Measurements from ENCODE around the gene SPDYE18.
"Not testable (repeated sequence)": the region's sequence is repeated elsewhere in the genome, so short reads cannot be mapped to it uniquely, and the experiment has no call there.

The SPDYE18 gene, protein sequence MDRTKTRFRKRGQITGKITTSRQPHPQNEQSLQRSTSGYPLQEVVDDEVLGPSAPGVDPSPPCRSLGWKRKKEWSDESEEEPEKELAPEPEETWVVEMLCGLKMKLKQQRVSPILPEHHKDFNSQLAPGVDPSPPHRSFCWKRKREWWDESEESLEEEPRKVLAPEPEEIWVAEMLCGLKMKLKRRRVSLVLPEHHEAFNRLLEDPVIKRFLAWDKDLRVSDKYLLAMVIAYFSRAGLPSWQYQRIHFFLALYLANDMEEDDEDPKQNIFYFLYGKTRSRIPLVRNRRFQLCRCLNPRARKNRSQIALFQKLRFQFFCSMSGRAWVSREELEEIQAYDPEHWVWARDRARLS

DNA sequence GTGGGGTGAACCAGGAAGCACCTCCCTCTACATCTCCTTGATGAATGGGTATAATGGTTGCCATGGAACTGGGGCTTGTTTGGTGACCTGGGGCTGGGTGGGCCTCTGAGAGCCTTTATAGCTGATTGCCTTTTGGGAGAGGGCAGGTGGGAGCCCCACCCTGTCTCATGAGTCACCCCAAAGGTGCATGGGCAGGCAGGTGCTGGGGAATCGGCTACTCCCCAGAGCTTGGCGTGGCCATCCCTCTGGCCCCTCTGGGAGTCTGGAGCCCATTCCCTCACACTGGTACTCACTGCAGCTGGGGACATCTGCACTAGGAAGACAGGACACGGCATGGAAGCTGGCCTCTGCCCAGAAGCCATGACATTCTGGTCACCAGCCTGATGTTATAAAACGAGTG lies at the start of gene SPDYE18:
Gene SPDYE18, minus strand, starts transcription at position 2 of the 400 bp plus-strand sequence. CDS start 2,046 bp downstream, outside the sequence.
- not testable (repeated sequence) for H3K4me3 ChIP-seq (ENCODE audit: low read depth, low read length)

DNA sequence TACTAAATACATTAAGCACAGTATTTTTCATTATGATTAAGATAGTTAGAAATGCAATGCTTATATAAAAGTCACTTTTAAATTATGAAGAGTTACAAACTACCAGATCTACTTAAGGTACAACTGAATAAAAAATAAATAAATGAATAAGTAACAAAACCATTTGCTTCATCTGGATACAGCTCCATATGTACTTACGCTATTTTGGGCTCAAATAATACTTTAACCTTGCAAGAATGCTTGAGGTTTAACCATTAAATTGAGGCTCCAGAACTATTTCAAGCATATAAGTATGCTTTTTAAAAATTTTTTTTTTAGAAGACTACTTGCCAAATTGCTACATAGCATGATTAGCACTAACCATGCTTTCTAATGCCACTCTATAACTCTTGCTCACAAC lies 46.0 kb upstream of the SPDYE18 start:
- H3K4me3 ChIP-seq (ENCODE audit: low read depth, low read length) = not testable (repeated sequence)

DNA sequence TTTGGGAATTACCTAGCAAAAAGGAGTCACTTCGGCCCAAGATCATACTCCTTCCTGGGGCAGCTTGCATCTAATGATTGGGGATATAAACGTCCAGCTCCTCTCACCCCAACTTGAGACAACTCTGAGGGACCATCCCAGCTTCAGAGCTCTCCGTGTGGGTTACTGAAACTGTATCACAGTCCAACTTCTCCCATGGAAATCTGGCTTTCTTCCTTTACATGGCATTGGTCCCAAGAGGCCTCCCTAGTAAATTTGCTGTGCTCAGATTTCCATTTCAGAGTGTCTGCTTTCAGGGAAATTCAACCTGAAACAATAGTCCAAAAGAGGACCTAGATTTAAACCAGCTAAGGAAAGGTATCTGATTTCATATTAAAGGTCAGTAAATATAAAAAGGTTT lies 45.3 kb upstream of the SPDYE18 start:
- H3K4me3 ChIP-seq (ENCODE audit: low read depth, low read length) = not testable (repeated sequence)

DNA sequence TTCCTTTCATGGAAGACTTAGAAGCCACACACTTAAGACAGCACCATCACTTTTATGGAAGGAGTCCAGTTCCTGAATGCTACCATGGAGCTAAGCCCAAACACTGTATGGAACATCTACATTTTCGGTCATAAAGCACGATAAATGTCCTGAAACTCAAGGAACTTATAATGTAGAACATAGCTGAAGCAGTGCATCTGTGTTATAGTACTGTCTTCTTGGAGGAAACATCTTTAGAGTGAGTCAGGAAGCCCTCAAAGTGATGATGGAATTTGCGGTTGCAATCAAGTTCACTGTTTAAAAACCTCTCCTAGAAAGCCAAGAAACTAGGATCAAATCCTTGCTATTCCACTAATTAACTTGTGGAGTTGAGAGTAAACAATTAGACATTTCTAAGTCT lies 43.5 kb upstream of the SPDYE18 start:
- H3K4me3 ChIP-seq (ENCODE audit: low read depth, low read length) = not testable (repeated sequence)

DNA sequence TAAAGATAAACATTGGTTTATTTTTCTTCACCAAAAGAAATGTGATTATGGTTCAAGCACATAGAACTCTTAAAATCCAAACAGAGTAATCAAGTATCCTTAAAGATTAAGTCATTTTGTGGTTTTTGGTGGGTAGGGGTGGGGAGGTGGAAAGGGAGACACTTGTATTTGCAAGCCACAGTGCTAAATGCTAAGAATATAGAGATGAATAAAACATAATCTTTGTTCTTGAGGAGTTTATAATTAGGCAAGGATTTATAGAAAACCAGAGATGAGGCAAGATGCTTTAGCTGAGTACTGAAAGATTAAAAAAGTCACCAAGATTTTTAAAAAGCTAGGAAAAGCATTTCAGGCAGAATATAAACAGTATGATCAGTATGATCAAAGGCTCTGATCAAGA lies 40.3 kb upstream of the SPDYE18 start:
- H3K4me3 ChIP-seq (ENCODE audit: low read depth, low read length) = not testable (repeated sequence)

DNA sequence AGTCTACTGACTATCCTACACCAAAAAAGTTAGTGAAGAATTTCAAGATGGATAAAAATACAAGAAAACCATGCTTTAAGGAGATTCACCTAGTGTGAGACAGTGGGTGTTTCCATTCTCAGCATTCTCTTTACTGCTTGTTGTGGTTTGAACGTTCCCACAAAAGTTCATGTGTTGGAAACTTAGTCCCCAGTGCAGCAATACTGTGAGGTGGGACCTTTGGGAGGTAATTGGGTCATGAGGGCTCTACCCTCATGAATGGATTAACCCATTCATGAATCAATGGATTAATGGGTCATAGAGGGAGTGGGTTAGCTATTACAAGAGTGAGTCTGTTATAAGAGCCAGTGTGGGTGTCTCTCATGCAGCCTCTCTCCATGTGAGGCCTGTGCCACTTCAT lies 38.8 kb upstream of the SPDYE18 start:
- H3K4me3 ChIP-seq (ENCODE audit: low read depth, low read length) = not testable (repeated sequence)

DNA sequence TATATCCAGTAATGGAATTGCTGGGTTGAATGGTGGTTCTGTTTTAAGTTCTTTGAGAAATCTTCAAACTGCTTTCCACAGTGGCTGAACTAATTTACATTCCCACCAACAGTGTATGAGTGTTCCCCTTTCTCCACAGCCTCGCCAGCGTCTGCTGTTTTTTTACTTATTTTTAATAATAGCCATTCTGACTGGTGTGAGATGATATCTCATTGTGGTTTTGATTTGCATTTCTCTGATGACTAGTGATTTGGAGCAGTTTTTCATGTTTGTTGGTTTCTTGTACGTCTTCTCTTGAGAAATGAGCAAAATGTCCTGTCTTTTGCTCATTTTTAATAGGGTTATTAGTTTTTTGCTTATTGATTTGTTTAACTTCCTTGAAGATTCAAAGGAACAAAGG lies 38.1 kb upstream of the SPDYE18 start:
- H3K4me3 ChIP-seq (ENCODE audit: low read depth, low read length) = not testable (repeated sequence)

DNA sequence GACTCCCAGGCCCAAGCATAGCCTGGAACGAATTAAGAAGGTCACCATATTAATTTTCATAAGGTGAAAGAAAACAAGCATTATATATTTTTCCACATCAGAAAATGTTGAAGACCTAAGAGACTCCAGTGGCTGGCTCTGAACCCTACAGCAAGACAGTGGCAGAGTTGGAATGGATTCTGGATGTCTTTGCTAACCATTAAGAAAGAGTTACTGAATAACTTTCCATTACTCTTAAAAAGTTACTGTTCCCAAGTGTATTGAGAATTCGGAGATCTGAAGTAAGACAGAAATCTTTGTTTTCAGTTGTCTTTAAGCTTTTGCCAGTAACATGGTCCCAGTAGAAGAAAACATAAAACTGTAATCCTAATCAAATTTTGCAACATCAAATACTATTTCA lies 29.9 kb upstream of the SPDYE18 start:
- H3K4me3 ChIP-seq (ENCODE audit: low read depth, low read length) = not testable (repeated sequence)

DNA sequence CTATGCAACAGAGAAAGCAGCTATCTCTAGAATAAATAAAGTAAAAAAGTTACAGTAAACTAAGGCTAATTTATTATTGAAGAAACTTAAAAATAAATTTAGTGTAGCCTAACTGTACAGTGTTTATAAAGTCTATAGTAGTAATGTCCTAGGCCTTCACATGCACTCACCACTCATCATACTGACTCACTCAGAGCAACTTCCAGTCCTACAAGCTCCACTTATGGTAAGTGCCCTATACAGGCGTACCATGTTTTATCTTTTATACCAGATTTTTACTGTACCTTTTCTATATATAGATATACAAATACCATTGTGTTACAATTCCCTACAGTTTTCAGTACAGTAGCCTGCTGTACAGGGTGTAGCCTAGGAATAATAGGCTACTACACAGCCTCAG lies 19.8 kb upstream of the SPDYE18 start:
- not testable (repeated sequence) for H3K4me3 ChIP-seq (ENCODE audit: low read depth, low read length)

DNA sequence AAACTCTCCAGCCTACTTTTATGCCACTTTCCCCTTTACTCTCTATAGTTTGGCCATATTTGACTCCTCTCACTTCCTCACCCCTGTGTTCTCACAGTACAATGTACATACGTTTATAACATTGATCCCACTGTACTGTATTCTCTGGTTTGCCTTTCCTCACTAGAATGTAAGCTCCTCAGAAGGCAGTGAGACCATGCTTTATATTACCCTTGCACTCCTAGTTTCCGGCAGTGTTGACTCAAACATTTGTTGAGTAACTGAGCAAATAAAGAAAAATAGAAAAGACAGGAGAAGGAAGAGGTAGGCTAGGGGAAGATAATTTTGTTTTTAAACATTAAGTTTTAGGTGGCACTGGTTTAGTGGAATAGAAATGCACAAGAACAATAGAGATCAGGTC lies 17.9 kb upstream of the SPDYE18 start:
- H3K4me3 ChIP-seq (ENCODE audit: low read depth, low read length) = not testable (repeated sequence)

DNA sequence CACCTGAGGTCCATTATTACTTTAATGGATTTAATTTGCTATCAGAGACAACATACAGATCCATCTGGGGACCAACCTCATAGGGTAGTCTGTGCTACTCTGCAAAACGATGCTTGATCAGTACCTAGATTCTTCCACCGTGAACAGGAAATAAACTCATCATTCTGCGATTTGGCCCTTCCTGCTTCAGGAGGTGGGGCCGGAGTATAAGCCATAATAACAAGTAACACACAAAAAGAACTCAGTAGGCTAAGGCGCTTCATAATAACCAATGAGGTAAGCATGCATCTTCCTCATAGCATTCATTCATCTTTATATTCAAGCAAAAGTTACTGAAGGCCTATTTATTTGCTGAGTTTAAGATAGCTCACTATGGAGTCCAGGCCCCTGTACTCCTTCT lies 17.3 kb upstream of the SPDYE18 start:
- not testable (repeated sequence) for H3K4me3 ChIP-seq (ENCODE audit: low read depth, low read length)

DNA sequence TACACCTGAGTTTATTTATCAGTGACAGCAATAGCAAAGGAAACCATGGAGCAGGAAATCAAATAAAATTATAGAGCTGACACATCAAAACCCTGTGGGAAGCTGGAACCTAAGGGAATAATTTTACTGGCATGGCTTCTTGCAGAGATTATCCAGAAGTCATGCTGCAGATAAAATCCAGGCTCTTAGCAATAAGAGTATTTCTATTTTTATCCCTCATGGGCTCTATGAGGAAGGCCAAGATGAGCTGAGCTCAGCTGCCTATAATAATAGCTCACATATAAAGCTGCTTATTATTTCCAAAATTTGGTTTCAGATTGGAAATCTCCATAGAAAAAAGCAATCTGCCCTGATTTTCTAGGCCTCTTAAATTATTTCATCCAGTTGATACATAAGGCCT lies 16.8 kb upstream of the SPDYE18 start:
- H3K4me3 ChIP-seq (ENCODE audit: low read depth, low read length) = not testable (repeated sequence)

DNA sequence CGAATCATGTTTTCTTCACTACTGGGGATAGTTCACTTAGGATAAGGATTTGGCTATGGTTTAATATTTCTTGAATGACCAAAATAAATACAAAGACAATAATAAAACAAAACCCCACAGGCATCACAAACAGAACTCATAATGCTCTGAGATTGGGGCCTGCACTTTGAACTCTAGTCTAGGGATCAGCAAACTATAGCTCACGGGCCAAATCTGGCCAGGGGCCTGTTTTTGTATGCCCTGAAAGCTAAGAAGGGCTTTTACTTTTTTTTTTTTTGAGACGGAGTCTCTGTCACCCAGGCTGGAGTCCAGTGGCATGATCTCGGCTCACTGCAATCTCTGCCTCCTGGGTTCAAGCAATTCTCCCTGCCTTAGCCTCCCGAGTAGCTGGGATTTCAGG lies 14.7 kb upstream of the SPDYE18 start:
- not testable (repeated sequence) for H3K4me3 ChIP-seq (ENCODE audit: low read depth, low read length)

DNA sequence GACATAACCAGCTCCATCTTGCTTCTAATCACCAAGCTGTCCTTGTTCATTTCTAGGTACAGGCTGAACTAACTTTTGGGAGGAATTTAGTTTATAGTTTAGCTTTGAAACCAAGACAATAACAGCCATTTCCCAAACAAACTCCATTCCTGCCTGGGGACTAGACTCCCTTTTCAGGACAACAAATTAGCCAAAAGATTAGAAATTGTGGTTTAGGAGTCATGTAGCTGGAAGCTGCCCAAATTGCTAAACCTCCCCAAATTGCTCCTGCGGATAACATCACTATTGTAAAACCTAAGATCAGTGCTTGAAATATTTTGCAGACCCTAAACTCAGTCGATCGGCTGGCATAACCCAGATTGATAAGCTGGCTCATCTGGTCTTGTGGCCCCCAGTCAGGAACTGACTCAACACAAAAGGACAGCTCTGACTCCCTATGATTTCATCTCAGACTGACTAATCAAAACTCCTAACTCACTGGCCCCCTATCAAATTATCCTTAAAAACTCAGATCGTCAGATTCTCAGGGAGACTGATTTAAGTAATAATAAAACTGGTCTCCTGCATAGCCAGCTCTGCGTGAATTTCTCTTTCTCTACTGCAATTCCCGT lies 12.5 kb upstream of the SPDYE18 start:
- H3K4me3 ChIP-seq (ENCODE audit: low read depth, low read length) = not testable (repeated sequence)

DNA sequence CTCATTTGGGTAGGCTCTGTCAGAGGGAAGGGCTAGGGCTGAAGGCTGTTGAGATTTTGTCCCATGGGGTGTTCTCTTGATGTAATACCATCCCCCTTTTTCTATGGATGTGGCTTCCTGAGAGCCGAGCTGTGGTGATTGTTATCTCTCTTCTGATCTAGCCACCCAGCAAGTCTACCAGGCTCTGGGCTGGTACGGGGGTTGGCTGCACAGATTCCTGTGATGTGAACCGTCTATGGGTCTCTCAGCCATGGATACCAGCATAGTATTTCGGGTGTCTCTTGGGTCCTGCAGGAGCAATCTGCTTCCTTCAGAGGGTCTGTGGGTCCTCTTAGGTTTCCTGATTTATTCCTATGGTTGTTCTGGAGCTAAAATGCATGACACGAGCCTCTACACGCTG lies 8.8 kb upstream of the SPDYE18 start:
- H3K4me3 ChIP-seq (ENCODE audit: low read depth, low read length) = not testable (repeated sequence)

DNA sequence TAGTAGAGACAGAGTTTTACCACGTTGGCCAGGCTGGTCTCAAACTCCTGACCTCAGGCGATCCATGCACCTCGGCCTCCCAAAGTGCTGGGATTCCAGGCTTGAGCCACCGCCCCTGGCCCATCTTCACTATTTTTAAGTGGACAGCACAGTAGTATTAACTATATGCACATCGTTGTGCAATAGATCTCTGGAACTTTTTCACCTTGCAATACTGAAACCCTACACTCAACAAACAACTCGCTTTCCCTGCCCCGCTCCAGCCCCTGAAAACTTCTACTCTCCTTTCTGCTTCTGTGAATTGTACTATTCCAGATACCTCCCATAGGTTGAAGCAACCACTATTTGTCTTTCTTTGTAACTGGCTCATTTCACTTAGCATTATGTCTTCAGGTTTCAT lies 3.5 kb upstream of the SPDYE18 start:
- not testable (repeated sequence) for H3K4me3 ChIP-seq (ENCODE audit: low read depth, low read length)

DNA sequence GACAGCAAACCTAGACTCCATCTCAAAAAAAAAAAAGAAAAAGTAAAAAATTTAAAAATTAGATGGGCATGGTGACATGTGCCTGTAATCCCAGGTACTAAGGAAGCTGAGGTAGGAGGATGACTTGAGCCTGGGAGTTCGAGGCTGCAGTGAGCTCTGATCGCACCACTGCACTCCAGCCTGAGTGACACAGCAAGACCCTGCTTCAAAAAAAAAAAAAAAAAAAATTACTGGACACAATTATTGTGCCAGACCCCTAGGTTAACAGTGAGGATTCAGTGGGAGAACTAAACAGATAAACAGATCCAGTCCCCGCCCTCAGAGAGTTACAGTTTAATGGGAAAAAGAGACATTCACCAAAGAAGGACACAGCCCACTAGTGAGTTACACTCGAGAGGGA lies 1.4 kb upstream of the SPDYE18 start:
- not testable (repeated sequence) for H3K4me3 ChIP-seq (ENCODE audit: low read depth, low read length)

DNA sequence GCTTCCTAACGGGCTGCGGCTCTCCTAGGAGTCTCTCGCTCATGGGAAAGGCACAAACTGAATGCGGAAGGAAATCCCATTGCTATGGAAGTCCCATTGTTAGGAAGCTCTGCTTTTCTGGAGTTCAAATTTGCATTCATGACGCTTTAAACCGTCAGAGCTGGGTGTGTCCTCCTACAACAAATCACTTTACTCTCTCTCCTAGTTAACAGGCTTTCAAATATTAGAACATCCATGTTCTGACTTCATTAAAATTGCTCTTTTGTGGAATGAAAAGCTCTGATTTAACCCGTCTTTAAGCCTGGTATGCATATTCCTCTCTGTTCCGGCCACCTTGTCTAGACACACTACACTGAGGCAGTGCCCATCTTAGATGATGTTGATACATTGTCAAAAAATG lies 30.1 kb downstream of the SPDYE18 start, which contains the start of gene SPDYE17:
Gene SPDYE17, minus strand, starts transcription at position 101 of the 400 bp plus-strand sequence. CDS start 1,791 bp downstream, outside the sequence.
- H3K4me3 ChIP-seq (ENCODE audit: low read depth, low read length) = not testable (repeated sequence)

DNA sequence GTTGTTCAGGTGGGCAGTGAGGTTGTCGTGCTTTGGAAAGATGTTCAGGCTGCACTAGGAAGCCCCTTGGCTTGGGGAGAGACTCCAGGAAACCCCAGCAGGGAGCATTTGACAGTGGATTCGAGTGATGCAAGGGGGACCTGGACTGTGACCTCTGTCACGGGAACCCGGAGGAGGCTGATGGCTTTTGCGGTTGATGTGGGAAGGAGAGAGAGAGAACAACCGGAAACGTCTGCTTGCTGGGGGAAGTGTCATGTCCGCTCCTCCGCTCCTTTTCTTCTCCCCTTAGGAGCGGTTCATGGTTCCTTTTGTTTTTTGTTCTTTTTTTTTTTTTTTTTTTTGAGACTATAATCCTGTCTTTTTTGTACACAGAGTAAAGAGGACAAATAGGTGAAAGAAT lies 36.0 kb downstream of the SPDYE18 start:
- H3K4me3 ChIP-seq (ENCODE audit: low read depth, low read length) = not testable (repeated sequence)

DNA sequence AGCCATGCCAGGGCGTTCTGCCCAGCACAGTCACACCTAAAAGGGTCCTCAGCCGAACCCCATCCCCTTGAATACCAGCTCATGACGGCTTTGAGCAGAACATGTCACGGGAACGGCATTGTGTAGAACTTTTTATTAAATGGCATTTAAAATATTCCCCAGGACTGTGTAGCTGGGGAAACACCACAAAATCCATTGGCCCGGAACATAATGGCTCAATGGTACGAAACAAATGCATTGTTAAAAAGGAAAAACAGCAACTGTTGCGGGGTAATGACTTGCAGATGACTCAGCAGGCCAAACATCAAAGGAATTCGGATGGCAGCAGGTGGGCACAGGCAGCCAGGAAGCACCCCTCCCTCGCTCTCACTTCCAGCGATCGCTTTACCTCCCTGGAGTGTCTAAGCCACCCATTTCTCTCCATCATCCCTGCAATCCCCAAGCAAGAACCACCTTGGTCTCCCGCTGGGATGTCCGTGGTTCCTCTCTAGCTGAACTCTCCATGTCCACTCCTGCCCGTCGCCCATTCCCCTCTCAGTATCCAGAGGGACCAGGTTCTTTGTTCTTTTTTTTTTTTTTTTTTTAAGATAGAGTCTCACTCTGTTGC lies 52.2 kb downstream of the SPDYE18 start:
- H3K4me3 ChIP-seq (ENCODE audit: low read depth, low read length) = not testable (repeated sequence)

DNA sequence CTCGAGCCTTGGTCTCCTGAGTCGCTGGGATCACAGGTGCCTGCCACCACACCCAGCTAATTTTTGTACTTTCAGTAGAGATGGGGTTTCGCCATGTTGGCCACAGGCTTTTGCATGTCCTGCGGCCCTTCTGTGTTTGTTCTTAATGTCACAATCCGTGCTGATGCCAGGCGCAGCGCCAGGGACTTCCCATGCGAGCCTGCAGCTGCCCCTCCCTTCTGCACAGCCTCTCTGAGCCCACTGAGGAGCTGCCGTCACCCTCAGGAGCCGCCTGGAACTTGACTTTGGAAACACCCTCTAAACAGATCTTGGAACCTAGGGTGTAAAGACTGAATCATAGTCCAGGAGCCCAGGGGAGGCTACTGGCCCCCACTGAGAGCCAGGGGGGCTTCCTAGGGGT lies 54.4 kb downstream of the SPDYE18 start:
- H3K4me3 ChIP-seq (ENCODE audit: low read depth, low read length) = not testable (repeated sequence)

Data from WI38 (cell line).